NCI-H526 (cell line): ENCODE data around the gene CTNND1.
"Not testable (repeated sequence)": the region's sequence is repeated elsewhere in the genome, so short reads cannot be mapped to it uniquely, and the experiment has no call there.

Experiments used
- DNase-seq, 2 experiments: peaks; one replicate each; lab custom pipeline; 2025; lab: John Stamatoyannopoulos, UW

CTNND1 gene

GRCh38 chr11:57791321-57792059, 29.9 kb downstream of the CTNND1 start:
- no peak for DNase-seq

- no peak for DNase-seq
Measured at GRCh38 chr11:57792060-57792541, 30.5 kb downstream of the CTNND1 start.

GRCh38 chr11:57792870-57793269, 31.3 kb downstream of the CTNND1 start:
- DNase-seq = no peak

GRCh38 chr11:57793351-57794115, 31.9 kb downstream of the CTNND1 start:
- DNase-seq = no peak

GRCh38 chr11:57798905-57799559, 37.4 kb downstream of the CTNND1 start:
- no peak for DNase-seq

- peak; percentile 92 to 95 for DNase-seq
Measured at GRCh38 chr11:57800444-57801182, 39.0 kb downstream of the CTNND1 start.

GRCh38 chr11:57801183-57801485, 39.5 kb downstream of the CTNND1 start:
- no peak for DNase-seq

- no peak for DNase-seq
Measured at GRCh38 chr11:57802411-57802810, 40.8 kb downstream of the CTNND1 start.

GRCh38 chr11:57804466-57804865, 42.9 kb downstream of the CTNND1 start:
- DNase-seq = no peak

GRCh38 chr11:57805780-57806179, 44.2 kb downstream of the CTNND1 start:
- no peak for DNase-seq

- DNase-seq = no peak
Measured at GRCh38 chr11:57812634-57813033, 51.0 kb downstream of the CTNND1 start.

GRCh38 chr11:57815476-57815875, 53.9 kb downstream of the CTNND1 start:
- no peak for DNase-seq

GRCh38 chr11:57815877-57816276, 54.3 kb downstream of the CTNND1 start:
- no peak for DNase-seq

- DNase-seq = no peak
Measured at GRCh38 chr11:57818812-57819211, 57.2 kb downstream of the CTNND1 start.

- no peak for DNase-seq
Measured at GRCh38 chr11:57819252-57819979, 57.8 kb downstream of the CTNND1 start.

- no peak for DNase-seq
Measured at GRCh38 chr11:57823859-57824258, 62.3 kb downstream of the CTNND1 start.

GRCh38 chr11:57834852-57835251, 73.2 kb downstream of the CTNND1 start:
- DNase-seq = no peak

GRCh38 chr11:57838609-57839008, 77.0 kb downstream of the CTNND1 start:
- not testable (repeated sequence) for DNase-seq

- DNase-seq = no peak
Measured at GRCh38 chr11:57842873-57843272, 81.3 kb downstream of the CTNND1 start.

- DNase-seq = no peak
Measured at GRCh38 chr11:57867966-57868365, 106.4 kb downstream of the CTNND1 start.

- DNase-seq = no peak
Measured at GRCh38 chr11:57868491-57868890, 106.9 kb downstream of the CTNND1 start.
